ENCODE measurements around the gene COL4A2. TPM values are rescaled to one million over a fixed set of nuclear protein-coding genes. Genes with fewer than 3 reads are reported as not detected.

Gene COL4A2
- total RNA-seq, 1 donor from 2014 or later: 1,736 TPM

- Histone ChIP-seq H3K27me3 (ENCODE audit: control insufficient read depth, insufficient read depth, low read length) (no peaks in the 10 kb centered on the region), H3K36me3 (ENCODE audit: control insufficient read depth, insufficient read depth, low read length) (peaks cover 10% of the 10 kb centered on the region), H3K4me3 (ENCODE audit: low read depth, low read length) (no peak overlapping the region)
- DNase-seq (ENCODE audit: low read depth): no peak
- no peak for TF ChIP-seq CTCF (IDR thresholded peaks at IDR 0.05; ENCODE audit: insufficient read depth, low read length, poor library complexity, severe bottlenecking)
These were observed 185.0 kb downstream of the COL4A2 start for GRCh38 chr13:110491869-110492678.

GRCh38 chr13:110492679-110493593 is 185.9 kb downstream of the COL4A2 start:
- no peak for DNase-seq (ENCODE audit: low read depth)
- Histone ChIP-seq H3K27me3 (ENCODE audit: control insufficient read depth, insufficient read depth, low read length) (no peaks in the 10 kb centered on the region), H3K4me3 (ENCODE audit: low read depth, low read length) (no peak overlapping the region), H3K36me3 (ENCODE audit: control insufficient read depth, insufficient read depth, low read length) (peaks cover 10% of the 10 kb centered on the region)
- TF ChIP-seq CTCF (IDR thresholded peaks at IDR 0.05; ENCODE audit: insufficient read depth, low read length, poor library complexity, severe bottlenecking): no peak

- Histone ChIP-seq H3K36me3 (ENCODE audit: control insufficient read depth, insufficient read depth, low read length) (peaks cover 10% of the 10 kb centered on the region), H3K27me3 (ENCODE audit: control insufficient read depth, insufficient read depth, low read length) (no peaks in the 10 kb centered on the region), H3K4me3 (ENCODE audit: low read depth, low read length) (no peak overlapping the region)
- TF ChIP-seq CTCF (IDR thresholded peaks at IDR 0.05; ENCODE audit: insufficient read depth, low read length, poor library complexity, severe bottlenecking): no peak
- DNase-seq (ENCODE audit: low read depth): no peak
These were observed 186.5 kb downstream of the COL4A2 start for GRCh38 chr13:110493613-110494012.

- H3K36me3 ChIP-seq (ENCODE audit: control insufficient read depth, insufficient read depth, low read length): peaks cover 16% of the 10 kb centered on the region
- H3K27me3 ChIP-seq (ENCODE audit: control insufficient read depth, insufficient read depth, low read length): no peaks in the 10 kb centered on the region
- no peak for TF ChIP-seq CTCF (IDR thresholded peaks at IDR 0.05; ENCODE audit: insufficient read depth, low read length, poor library complexity, severe bottlenecking)
- no peak overlapping the region for H3K4me3 ChIP-seq (ENCODE audit: low read depth, low read length)
- DNase-seq (ENCODE audit: low read depth): no peak
These were observed 188.3 kb downstream of the COL4A2 start for GRCh38 chr13:110495376-110495775.

GRCh38 chr13:110495881-110496280 is 188.8 kb downstream of the COL4A2 start:
- Histone ChIP-seq H3K4me3 (ENCODE audit: low read depth, low read length) (no peak overlapping the region), H3K27me3 (ENCODE audit: control insufficient read depth, insufficient read depth, low read length) (no peaks in the 10 kb centered on the region), H3K36me3 (ENCODE audit: control insufficient read depth, insufficient read depth, low read length) (peaks cover 18% of the 10 kb centered on the region)
- DNase-seq (ENCODE audit: low read depth): no peak
- TF ChIP-seq CTCF (IDR thresholded peaks at IDR 0.05; ENCODE audit: insufficient read depth, low read length, poor library complexity, severe bottlenecking): no peak
